Activated B cell treated with CpG ODN at 0.5 μM for 24 hours (primary cell): ENCODE results near the gene CCDC83. TPM values are rescaled to one million over a fixed set of nuclear protein-coding genes. Genes with fewer than 3 reads are reported as not detected.
"Not testable (repeated sequence)": the region's sequence is repeated elsewhere in the genome, so short reads cannot be mapped to it uniquely, and the experiment has no call there.

Source experiments
- ATAC-seq: fragments of 200-7000 bp; cut with Tn5 transposase; one replicate; pipeline ENCODE4 v1.10.0; 2021; ENCODE audit warnings: low read depth, mild to moderate bottlenecking, moderate library complexity
- CTCF ChIA-PET: fragments of 350-600 bp; sonication (Branson Sonifier 250); formaldehyde crosslinking; loops from one replicate; lab custom pipeline; 2021; ENCODE audit warnings: antibody characterized with exemption; lab: Charles Lee
- POLR2A ChIA-PET: fragments of 350-600 bp; sonication (Branson Sonifier 250); formaldehyde crosslinking; loops from one replicate; lab custom pipeline; 2021; ENCODE audit warnings: antibody characterized with exemption; lab: Charles Lee
- DNase-seq: peaks from one replicate; pipeline ENCODE4 v3.0.0; 2022
- H3K27ac Mint-ChIP-seq: one replicate; pipeline ENCODE4 v1.8.0; 2020; ENCODE audit warnings: mixed read lengths
- H3K27me3 Mint-ChIP-seq: one replicate; pipeline ENCODE4 v1.8.0; 2021; ENCODE audit warnings: mixed read lengths
- H3K36me3 Mint-ChIP-seq: one replicate; pipeline ENCODE4 v1.8.0; 2021; ENCODE audit warnings: low read depth, mixed read lengths
- H3K4me1 Mint-ChIP-seq: one replicate; pipeline ENCODE4 v1.8.0; 2021; ENCODE audit warnings: mixed read lengths
- H3K4me3 Mint-ChIP-seq: one replicate; pipeline ENCODE4 v1.8.0; 2020; ENCODE audit warnings: mild to moderate bottlenecking, mixed read lengths
- H3K9me3 Mint-ChIP-seq: one replicate; pipeline ENCODE4 v1.8.0; 2020; ENCODE audit warnings: mixed read lengths
- intact Hi-C: fragments of 100-400 bp; cut with micrococcal nuclease; formaldehyde crosslinking; loops from one replicate; pipeline ENCODE4 v1.15.1; 2024
- total RNA-seq: library from RNA; stranded (reverse); gene quantifications from 2 replicates; pipeline ENCODE4 v1.2.3, GENCODE V29; 2022
- TF ChIP-seq, protein P1 (sequence below): fragments of 200-600 bp; IDR thresholded peaks from one replicate; pipeline ENCODE4 v1.8.0; 2022; ENCODE audit warnings: antibody characterized with exemption, mild to moderate bottlenecking

CCDC83 gene
- total RNA-seq, 1 donor from 2014 or later, result not detected

GRCh38 chr11:85951049-85951405, 95.8 kb downstream of the CCDC83 start:
- TF ChIP-seq, protein P1, sequence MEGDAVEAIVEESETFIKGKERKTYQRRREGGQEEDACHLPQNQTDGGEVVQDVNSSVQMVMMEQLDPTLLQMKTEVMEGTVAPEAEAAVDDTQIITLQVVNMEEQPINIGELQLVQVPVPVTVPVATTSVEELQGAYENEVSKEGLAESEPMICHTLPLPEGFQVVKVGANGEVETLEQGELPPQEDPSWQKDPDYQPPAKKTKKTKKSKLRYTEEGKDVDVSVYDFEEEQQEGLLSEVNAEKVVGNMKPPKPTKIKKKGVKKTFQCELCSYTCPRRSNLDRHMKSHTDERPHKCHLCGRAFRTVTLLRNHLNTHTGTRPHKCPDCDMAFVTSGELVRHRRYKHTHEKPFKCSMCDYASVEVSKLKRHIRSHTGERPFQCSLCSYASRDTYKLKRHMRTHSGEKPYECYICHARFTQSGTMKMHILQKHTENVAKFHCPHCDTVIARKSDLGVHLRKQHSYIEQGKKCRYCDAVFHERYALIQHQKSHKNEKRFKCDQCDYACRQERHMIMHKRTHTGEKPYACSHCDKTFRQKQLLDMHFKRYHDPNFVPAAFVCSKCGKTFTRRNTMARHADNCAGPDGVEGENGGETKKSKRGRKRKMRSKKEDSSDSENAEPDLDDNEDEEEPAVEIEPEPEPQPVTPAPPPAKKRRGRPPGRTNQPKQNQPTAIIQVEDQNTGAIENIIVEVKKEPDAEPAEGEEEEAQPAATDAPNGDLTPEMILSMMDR, result no peak
- Mint-ChIP-seq H3K27ac (no peak overlapping the region), H3K27me3 (no peaks in the 10 kb centered on the region), H3K4me1 (no peaks in the 10 kb centered on the region), H3K9me3 (peaks cover 5% of the 10 kb centered on the region), H3K4me3 (no peak overlapping the region), H3K36me3 (peaks cover 25% of the 10 kb centered on the region)
- DNase-seq (no peak), ATAC-seq (no peak)
- ChIA-PET CTCF (no interaction called here), POLR2A (no interaction called here)
- intact Hi-C loops, result no loop called here

DNA sequence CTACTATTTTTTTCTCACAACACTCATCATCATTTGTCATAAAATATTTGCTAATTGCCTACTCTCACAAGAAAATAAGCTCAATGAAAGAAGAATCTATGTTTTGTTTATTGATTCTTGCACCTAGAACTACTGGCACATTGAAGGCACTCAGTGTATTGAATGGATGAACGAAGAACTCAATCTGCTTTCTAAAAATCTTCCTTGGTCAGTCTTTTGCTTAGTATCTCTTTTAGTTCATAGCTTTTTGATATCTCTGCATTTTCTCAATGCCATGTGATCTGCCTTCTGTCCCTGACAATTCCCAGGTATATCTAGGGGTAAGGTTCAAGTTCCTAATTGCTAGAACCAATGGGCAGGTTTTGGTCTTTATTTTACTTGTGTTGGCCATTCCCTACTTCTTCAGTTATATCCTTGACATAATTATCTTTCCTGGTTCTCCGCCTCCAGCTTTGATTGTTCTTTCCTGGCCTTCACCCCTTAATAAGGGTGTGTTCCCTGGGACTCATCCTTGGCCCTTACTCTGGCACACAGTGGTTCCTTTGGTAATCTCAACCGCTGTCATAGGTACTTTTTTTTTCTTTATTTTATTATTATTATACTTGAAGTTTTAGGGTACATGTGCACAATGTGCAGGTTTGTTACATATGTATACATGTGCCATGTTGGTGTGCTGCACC, 96.4 kb downstream of the CCDC83 start:
- intact Hi-C loops, result no loop called here
- no peaks in the 10 kb centered on the region for H3K4me1 Mint-ChIP-seq
- ATAC-seq (no peak), DNase-seq (no peak)
- H3K9me3 Mint-ChIP-seq, result peaks cover 5% of the 10 kb centered on the region
- CTCF ChIA-PET, result no interaction called here
- H3K36me3 Mint-ChIP-seq, result peaks cover 31% of the 10 kb centered on the region
- POLR2A ChIA-PET, result no interaction called here
- H3K27me3 Mint-ChIP-seq, result no peaks in the 10 kb centered on the region
- no peak overlapping the region for H3K27ac Mint-ChIP-seq
- no peak overlapping the region for H3K4me3 Mint-ChIP-seq
- TF ChIP-seq, protein P1, result no peak

GRCh38 chr11:85952108-85952485, 96.9 kb downstream of the CCDC83 start:
- H3K27ac Mint-ChIP-seq, DNase-seq, ATAC-seq, intact Hi-C loops, H3K4me3 Mint-ChIP-seq, H3K27me3 Mint-ChIP-seq, POLR2A ChIA-PET, H3K9me3 Mint-ChIP-seq, H3K4me1 Mint-ChIP-seq, CTCF ChIA-PET: not testable (repeated sequence)
- H3K36me3 Mint-ChIP-seq, result peaks cover 36% of the 10 kb centered on the region

- H3K27ac Mint-ChIP-seq, result no peak overlapping the region
- peaks cover 5% of the 10 kb centered on the region for H3K9me3 Mint-ChIP-seq
- CTCF ChIA-PET, result no interaction called here
- TF ChIP-seq, protein P1, result no peak
- peaks cover 49% of the 10 kb centered on the region for H3K36me3 Mint-ChIP-seq
- no peak for ATAC-seq
- intact Hi-C loops, result no loop called here
- no peaks in the 10 kb centered on the region for H3K27me3 Mint-ChIP-seq
- no peak for DNase-seq
- POLR2A ChIA-PET, result interaction anchor here (0.6 kb wide), 1 partner anchor 178 kb away, joined by 4 read pairs; no protein-coding TSS in a partner anchor
- H3K4me1 Mint-ChIP-seq, result no peaks in the 10 kb centered on the region
- no peak overlapping the region for H3K4me3 Mint-ChIP-seq
Observed at GRCh38 chr11:85953491-85954143, 98.4 kb downstream of the CCDC83 start.

DNA sequence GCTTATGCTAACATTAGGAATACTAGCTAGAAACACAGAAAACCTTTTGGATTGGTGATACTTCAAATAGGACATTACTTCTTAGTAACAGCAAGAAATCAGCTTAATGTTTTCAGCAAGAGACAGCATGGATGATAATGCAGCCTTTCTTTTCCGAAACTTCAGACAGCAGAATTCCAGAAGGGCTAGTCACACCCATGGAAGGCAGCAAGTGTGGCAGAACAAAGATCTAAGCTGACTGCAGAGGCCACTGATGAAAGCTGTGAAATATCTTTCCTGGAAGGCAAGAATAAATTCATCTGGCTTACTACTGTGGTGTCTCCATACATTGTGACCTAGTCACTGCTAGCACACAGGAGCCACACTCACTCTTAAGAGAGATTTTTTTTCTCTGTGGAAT, 100.3 kb downstream of the CCDC83 start:
- CTCF ChIA-PET, result no interaction called here
- Mint-ChIP-seq H3K27ac (no peak overlapping the region), H3K4me1 (no peaks in the 10 kb centered on the region), H3K27me3 (no peaks in the 10 kb centered on the region), H3K9me3 (peaks cover 5% of the 10 kb centered on the region), H3K4me3 (no peak overlapping the region), H3K36me3 (peaks cover 68% of the 10 kb centered on the region)
- DNase-seq (no peak), ATAC-seq (no peak)
- POLR2A ChIA-PET, result no interaction called here
- intact Hi-C loops, result no loop called here
- TF ChIP-seq, protein P1, result no peak
